Measurements from ENCODE around the gene ZBED3.
A peak's percentile ranks its signal among the peaks of the same experiment; 100 is the strongest.
"Not testable (repeated sequence)": the region's sequence is repeated elsewhere in the genome, so short reads cannot be mapped to it uniquely, and the experiment has no call there.

ZBED3 gene

DNA sequence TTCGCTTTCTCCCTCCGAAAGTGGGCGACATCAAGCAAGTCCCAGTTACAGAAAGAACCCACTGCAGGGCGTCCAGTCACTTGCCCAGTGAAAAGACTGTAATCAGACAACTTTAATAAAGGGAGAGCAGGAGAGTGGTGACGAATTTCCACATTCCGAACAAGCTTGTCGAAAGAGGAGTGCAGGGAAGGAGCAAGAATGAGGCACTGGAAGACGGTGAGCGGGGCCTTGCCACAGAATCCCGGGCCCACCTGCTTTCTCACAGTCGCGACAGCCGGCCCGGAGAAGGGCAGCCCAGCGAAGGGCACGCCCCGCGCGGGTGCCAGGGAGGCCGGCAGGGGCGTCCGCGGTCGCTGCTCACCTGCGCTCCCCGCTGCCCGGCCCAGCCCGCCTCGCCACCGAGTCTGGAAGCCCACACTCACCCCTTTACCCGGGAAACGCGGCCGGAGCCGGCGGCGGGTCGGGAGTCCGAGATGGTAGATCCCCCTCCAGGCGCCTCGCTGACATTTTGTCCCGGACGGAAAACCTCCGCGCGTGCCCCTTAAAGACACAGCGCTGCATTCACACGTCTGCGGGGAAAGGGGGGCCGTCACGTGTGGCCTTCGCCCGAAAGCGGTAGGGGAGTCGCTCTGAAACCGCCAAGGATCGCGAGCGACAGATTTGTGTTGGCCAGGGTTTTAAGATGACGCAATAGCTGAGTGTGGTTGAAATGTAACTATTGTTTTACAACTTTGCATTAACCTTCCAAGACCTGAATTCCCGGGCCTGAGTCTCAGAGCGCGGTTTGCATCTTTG, at the start of gene ZBED3:
Gene ZBED3, minus strand, starts transcription at position 597 of the 795 bp plus-strand sequence. CDS start 9,407 bp downstream, outside the sequence.
- DNase-seq = peak; percentile 24 to 59 (median 51)

GRCh38 chr5:77133061-77133758, 46.1 kb upstream of the ZBED3 start:
- DNase-seq = no peak

- DNase-seq = no peak
Observed at GRCh38 chr5:77131361-77131760, 44.3 kb upstream of the ZBED3 start.

DNA sequence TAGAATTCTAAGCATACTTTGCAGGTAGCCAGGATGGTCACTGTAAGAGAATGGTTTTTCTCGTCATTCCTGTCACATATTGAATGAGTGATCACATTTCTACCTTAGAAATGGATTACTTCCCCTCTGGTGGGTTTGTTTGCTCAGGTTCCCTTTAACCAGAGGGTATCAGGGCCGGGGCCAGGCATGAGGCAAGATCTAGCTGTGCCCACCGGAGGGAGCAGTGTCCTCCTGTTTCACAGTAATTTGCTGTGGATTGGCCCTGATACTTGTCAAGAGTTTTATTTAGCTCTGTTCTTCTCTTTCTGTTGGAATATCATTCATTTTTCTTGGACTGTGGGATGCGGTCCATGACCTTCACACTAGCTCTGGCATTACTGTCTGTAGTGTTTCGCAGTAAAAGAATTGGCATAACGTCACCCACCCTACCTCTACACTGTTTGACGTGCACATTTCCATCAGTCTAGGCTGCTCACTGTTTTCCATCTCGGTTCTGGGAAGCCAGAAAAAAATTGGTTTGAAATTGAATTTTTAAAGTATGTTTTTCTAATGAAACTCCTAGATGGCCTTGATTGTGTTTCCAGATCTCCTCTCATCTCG, 42.4 kb upstream of the ZBED3 start:
- peak in 2 of 6 experiments; percentile 2 to 3 for DNase-seq

- no peak for DNase-seq
Observed at GRCh38 chr5:77128411-77129061, 41.5 kb upstream of the ZBED3 start.

- DNase-seq = no peak
Observed at GRCh38 chr5:77123057-77123456, 36.0 kb upstream of the ZBED3 start.

DNA sequence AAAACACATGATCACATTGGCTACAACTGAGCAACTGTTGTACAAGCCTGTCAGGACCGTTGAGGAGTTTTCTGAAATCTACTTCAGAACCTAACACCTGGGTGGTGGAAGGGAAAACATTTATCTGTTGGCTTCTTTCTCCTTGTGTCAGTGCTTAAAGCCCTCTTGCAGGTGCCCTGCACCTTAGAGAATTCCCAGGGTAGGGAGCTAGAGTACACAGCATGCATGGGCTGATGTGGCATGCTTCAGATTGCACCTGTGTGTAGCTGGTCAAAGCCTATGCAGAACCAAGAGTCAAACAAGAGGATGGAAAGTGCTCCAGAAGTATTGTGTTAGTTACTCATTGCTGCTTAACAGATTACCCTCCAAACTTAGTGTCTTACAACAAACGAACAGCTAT, 33.6 kb upstream of the ZBED3 start:
- no peak for DNase-seq

DNA sequence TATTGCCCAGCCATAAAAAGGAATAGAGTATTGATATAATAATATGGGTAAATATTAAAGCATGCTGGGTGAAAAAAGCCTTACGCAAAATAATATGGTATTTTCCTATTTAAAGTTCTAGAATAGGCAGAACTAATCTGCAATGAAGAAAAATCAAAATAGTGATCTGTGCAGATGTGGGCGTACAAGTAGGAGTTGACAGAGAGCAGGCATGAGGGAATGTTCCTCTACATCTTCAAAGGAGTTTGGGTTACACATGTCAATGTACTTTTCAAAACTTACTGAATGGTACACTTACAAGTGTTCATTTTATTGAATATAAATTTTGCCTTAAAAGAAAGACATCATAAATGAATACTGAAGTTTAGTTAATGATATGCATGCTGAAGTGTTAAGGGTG, 33.0 kb upstream of the ZBED3 start:
- DNase-seq = no peak

- no peak for DNase-seq
Observed at GRCh38 chr5:77117161-77117560, 30.1 kb upstream of the ZBED3 start.

GRCh38 chr5:77107035-77107434, 19.9 kb upstream of the ZBED3 start:
- not testable (repeated sequence) for DNase-seq

- no peak for DNase-seq
Observed at GRCh38 chr5:77104813-77105212, 17.7 kb upstream of the ZBED3 start.

GRCh38 chr5:77103457-77103856, 16.4 kb upstream of the ZBED3 start:
- no peak for DNase-seq

DNA sequence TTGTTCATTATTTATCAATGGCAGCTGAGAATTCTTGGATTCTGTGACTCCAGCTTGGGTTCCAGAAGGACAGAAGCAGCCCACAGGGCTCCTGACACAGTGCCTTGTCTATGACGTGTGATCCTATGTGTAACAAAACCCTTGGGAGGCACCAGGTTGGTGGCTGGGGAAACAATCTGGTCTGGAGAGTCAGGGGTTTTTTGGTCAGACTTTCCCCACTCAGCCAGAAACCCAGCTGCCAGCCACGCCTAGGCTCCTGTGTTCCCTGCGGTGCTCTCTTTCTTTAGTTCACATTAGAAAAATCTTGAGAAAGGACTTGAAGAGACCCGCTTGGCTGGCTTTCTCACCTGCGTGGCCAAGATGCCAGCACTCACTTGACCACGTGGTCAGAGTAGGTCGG, 15.5 kb upstream of the ZBED3 start:
- DNase-seq = no peak

- no peak for DNase-seq
Observed at GRCh38 chr5:77101298-77101697, 14.2 kb upstream of the ZBED3 start.

GRCh38 chr5:77095189-77095588, 8.1 kb upstream of the ZBED3 start:
- DNase-seq = no peak

- DNase-seq = no peak
Observed at GRCh38 chr5:77087484-77088261, 588 bp upstream of the ZBED3 start.

DNA sequence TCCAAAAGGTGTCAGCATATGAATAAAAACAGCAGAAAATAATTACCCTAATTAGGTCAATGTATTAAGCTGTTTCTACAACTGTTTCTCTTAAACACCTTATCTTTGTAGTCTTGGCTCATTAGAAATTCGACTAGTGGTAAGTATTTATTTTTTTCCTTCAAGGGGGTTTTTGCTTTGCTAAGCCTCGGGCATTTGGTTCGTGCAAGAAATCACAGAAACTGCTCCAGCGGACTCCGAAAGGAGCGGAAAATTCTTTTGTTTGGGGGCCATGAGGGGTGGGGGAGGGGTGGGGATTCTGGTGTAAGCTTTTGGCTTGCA, 757 bp downstream of the ZBED3 start:
- no peak for DNase-seq

GRCh38 chr5:77083088-77083487, 4.0 kb downstream of the ZBED3 start:
- DNase-seq = no peak

DNA sequence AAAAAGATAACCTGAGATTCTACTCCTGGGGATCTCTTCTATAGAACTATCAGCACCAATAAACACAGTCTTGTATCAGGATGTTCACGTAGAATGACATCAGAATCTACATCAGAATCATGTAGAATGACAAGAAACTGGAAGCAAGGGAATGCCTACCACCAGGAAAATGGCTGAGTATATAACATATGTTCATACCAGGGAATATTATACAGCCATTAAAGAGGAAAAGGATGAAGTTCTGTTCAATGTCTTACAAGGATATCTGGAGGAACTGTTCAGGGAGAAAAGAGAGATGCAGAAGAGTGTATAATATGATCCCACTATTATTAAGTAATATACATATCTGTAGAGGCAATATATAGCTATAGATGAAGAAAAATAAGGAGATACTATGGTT, 4.8 kb downstream of the ZBED3 start:
- no peak for DNase-seq

- no peak for DNase-seq
Observed at GRCh38 chr5:77080905-77081304, 6.2 kb downstream of the ZBED3 start.

GRCh38 chr5:77080479-77080878, 6.6 kb downstream of the ZBED3 start:
- DNase-seq = not testable (repeated sequence)

DNA sequence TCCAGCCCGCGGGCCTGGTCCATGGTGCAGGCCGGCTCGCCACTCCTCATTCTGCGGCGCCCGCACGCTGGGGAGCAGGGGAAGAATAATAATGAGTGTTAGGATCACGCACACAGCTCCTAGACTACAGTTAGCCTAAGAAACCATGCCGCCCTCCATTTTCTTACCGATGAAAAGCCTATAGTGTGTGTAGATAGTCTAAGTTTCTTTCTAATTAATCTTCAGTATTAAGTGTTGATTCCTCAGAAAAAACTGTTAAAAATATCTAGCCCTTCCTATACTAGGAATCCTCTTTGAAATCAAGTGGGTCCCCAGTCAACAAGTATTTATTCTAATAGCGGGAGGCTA, 9.3 kb downstream of the ZBED3 start:
- DNase-seq = peak in 1 of 6 experiments; percentile 30

All from stimulated activated naive CD4-positive, alpha-beta T cell (primary cell).